Measurements from ENCODE around the gene CALD1.
A peak's percentile ranks its signal among the peaks of the same experiment; 100 is the strongest.

CALD1 gene

DNA sequence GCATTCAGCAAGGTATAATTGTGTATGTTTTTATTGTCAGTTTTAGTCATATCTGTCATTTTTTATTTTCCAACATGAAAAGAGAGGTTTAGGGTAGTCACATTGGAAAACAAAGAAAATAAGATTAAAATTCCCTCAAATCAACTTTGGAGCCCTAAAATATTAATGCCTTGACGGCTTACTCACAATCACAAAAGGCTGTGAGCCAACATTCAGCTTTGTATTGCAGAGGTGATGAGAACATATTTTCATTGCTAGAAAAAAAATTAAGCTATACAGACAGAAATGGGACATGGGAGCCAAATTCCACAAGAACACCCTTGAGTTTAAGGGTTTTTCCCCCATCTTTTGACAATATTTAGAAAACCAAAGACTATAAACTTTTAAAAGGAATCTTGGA lies 30.2 kb downstream of the CALD1 start:
- Histone ChIP-seq H3K27ac (ENCODE audit: low read length) (no peak overlapping the region), H3K27me3 (ENCODE audit: control insufficient read depth in 1 of 2, insufficient read depth in 2 of 2, low read length in 2 of 2) (no peaks in the 10 kb centered on the region), H3K36me3 (ENCODE audit: control insufficient read depth in 2 of 2, insufficient read depth in 2 of 2, low read length in 2 of 2) (peaks cover 12 to 17% of the 10 kb centered on the region in 2 donors), H3K9ac (ENCODE audit: low read length in 2 of 2) (no peak overlapping the region), H3K4me3 (ENCODE audit: low read length in 2 of 2) (no peak overlapping the region), H3K4me1 (ENCODE audit: control insufficient read depth, insufficient read depth, low read length) (peaks cover 43% of the 10 kb centered on the region), H3K9me3 (ENCODE audit: control insufficient read depth in 2 of 2, low read length in 2 of 2) (no peaks in the 10 kb centered on the region)

DNA sequence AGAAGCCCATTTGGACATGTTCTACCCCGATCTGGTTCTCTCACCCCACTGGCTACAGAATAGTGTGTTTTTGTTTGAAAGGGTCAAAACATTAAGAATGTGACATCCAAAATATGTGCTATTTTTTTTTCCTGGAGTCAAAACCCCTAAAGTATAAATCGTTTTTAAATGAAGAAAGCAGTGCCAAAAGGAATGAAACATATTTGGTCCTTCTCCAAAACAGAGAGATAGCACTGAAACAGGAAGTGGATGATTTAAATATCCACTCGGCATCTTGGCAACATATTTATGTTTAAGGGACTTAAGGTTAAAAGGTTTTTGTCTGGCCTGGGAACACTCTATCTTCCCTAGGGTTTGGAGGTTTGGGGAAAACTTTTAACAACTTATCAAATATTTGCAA lies 32.3 kb downstream of the CALD1 start:
- H3K4me3 ChIP-seq (ENCODE audit: low read length in 2 of 2): peak overlapping the region in 1 of 2 donors; percentile 1
- H3K4me1 ChIP-seq (ENCODE audit: control insufficient read depth, insufficient read depth, low read length): peaks cover 43% of the 10 kb centered on the region
- peak overlapping the region; percentile 56 for H3K27ac ChIP-seq (ENCODE audit: low read length)
- no peaks in the 10 kb centered on the region for H3K9me3 ChIP-seq (ENCODE audit: control insufficient read depth in 2 of 2, low read length in 2 of 2)
- H3K9ac ChIP-seq (ENCODE audit: low read length in 2 of 2): no peak overlapping the region
- H3K36me3 ChIP-seq (ENCODE audit: control insufficient read depth in 2 of 2, insufficient read depth in 2 of 2, low read length in 2 of 2): peaks cover 11 to 16% of the 10 kb centered on the region in 2 donors
- no peaks in the 10 kb centered on the region for H3K27me3 ChIP-seq (ENCODE audit: control insufficient read depth in 1 of 2, insufficient read depth in 2 of 2, low read length in 2 of 2)

DNA sequence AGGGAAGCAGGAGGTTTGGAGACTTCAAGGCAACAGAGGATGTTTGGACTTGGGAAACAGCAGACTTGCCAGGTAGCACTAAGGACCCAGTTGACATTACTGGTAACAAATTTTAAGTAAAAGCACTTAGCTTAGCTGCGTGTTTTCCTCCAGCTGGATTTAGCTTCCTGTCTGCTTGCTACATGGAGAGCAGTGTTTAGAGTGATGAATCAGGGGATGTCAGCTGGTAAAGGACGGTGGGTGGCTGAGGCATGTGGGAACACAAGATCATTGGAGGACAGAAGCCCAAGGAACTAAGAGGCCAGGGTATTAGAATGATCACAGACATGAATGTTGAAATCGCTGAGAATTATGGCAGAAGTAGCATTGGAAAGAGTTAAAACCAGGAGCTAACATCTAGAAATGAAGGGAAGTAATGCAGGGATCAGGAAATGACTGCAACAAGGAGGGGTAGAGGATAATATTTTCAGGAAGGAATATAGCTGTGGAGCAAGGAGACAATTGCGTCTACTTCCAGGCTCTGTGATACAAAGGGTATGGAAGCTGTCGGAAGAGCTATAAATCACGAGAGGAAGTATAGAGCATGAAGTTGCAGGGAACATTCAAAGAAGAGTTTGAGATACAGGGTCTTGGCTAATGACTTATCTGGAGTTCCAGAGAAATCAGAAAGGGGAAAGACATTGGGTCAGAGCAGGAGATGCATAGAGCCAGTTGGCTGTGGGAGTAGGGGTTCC lies 34.4 kb downstream of the CALD1 start:
- peaks cover 11 to 13% of the 10 kb centered on the region in 2 donors for H3K36me3 ChIP-seq (ENCODE audit: control insufficient read depth in 2 of 2, insufficient read depth in 2 of 2, low read length in 2 of 2)
- H3K4me1 ChIP-seq (ENCODE audit: control insufficient read depth, insufficient read depth, low read length): peaks cover 32% of the 10 kb centered on the region
- no peaks in the 10 kb centered on the region for H3K27me3 ChIP-seq (ENCODE audit: control insufficient read depth in 1 of 2, insufficient read depth in 2 of 2, low read length in 2 of 2)
- peak overlapping the region; percentile 58 for H3K27ac ChIP-seq (ENCODE audit: low read length)
- H3K4me3 ChIP-seq (ENCODE audit: low read length in 2 of 2): no peak overlapping the region
- no peaks in the 10 kb centered on the region for H3K9me3 ChIP-seq (ENCODE audit: control insufficient read depth in 2 of 2, low read length in 2 of 2)
- H3K9ac ChIP-seq (ENCODE audit: low read length in 2 of 2): no peak overlapping the region

DNA sequence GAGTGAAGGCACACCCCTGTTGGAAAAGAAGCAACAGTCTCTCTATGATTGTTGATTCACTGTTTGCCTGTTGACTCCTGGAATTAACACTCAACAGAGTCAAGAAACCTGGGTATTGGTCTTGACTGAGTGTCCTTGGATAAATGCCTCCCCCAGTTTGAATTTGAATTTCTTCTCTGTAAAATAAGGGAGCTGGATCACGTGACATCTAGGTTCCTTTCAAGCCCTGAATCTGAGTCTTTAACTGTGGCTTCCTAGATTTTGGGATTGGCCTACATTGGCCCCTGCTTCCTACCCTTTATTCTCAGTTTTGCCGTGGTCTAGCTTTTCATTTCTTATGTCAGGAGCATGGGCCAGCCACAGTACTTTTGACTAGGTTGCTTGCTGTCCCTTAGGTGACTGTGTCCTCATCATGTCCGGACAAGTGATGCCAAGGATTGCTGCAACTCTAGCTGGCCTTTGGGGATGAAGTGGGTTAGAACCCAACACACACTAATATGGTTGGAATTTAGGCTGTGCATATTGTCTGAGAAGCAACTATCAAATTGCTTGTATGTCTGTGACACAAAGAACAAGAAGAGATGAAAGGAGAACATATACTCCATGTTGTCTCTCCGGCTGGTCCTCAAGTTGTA lies 35.4 kb downstream of the CALD1 start:
- Histone ChIP-seq H3K36me3 (ENCODE audit: control insufficient read depth in 2 of 2, insufficient read depth in 2 of 2, low read length in 2 of 2) (peaks cover 13 to 18% of the 10 kb centered on the region in 2 donors), H3K4me1 (ENCODE audit: control insufficient read depth, insufficient read depth, low read length) (peaks cover 28% of the 10 kb centered on the region), H3K4me3 (ENCODE audit: low read length in 2 of 2) (no peak overlapping the region), H3K27me3 (ENCODE audit: control insufficient read depth in 1 of 2, insufficient read depth in 2 of 2, low read length in 2 of 2) (no peaks in the 10 kb centered on the region), H3K27ac (ENCODE audit: low read length) (peak overlapping the region; percentile 58), H3K9me3 (ENCODE audit: control insufficient read depth in 2 of 2, low read length in 2 of 2) (no peaks in the 10 kb centered on the region), H3K9ac (ENCODE audit: low read length in 2 of 2) (no peak overlapping the region)

DNA sequence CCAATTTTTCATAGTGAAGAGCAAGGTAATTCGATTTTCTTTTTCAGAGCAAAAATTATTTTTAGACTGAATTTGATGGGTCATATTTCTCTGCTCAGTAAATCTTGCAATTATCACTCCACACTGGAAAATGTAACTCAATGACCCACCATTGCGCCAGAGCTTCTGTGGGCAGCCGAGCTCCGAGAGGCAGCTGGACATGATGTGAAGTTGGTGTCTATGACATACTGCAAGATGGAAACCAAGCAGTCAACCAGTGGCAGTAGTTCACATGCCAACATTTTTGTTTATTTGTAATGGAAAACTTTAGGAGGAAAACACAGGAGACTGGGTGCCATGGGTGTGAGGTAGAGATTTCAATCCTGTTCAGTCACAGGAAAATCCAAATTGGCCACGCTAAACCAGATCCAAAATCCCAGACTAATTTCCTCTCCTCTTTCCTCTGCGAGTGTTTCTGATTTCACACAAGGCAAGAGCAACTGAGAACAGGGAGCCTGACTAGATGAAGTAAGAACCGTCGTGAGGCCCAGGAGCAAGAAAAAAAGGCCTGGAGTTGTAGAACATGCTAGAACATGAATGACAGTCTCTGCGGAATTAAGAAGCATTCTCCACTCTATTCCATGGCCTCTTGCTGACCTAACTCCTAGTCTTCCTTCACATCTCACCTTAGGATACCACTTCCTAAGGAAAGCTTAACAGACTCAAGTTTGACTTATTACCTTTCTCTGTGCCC lies 39.3 kb downstream of the CALD1 start:
- Histone ChIP-seq H3K36me3 (ENCODE audit: control insufficient read depth in 2 of 2, insufficient read depth in 2 of 2, low read length in 2 of 2) (peaks cover 8 to 16% of the 10 kb centered on the region in 2 donors), H3K4me1 (ENCODE audit: control insufficient read depth, insufficient read depth, low read length) (peaks cover 7% of the 10 kb centered on the region), H3K9ac (ENCODE audit: low read length in 2 of 2) (no peak overlapping the region), H3K27me3 (ENCODE audit: control insufficient read depth in 1 of 2, insufficient read depth in 2 of 2, low read length in 2 of 2) (no peaks in the 10 kb centered on the region), H3K9me3 (ENCODE audit: control insufficient read depth in 2 of 2, low read length in 2 of 2) (no peaks in the 10 kb centered on the region), H3K27ac (ENCODE audit: low read length) (peak overlapping the region; percentile 50), H3K4me3 (ENCODE audit: low read length in 2 of 2) (no peak overlapping the region)

DNA sequence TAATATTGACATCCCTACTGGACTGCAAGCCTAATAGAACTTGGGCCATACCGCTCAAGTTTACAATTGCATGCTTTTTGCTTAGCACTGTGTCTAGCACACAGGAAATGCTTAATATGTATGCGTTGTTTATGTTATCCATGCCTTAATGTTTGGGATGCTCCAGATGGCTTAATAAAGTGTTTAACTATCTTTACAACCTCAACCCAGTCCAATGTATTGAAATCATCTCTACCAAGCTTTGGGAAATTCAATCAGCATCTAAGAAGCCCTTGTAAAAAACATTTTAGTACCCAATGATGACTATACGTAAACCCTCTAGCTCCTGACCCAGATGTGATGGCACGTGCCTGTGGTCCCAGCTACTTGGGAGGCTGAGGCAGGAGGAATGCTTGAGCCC lies 40.0 kb downstream of the CALD1 start:
- Histone ChIP-seq H3K36me3 (ENCODE audit: control insufficient read depth in 2 of 2, insufficient read depth in 2 of 2, low read length in 2 of 2) (peaks cover 6 to 15% of the 10 kb centered on the region in 2 donors), H3K4me1 (ENCODE audit: control insufficient read depth, insufficient read depth, low read length) (peaks cover 10% of the 10 kb centered on the region), H3K9me3 (ENCODE audit: control insufficient read depth in 2 of 2, low read length in 2 of 2) (no peaks in the 10 kb centered on the region), H3K4me3 (ENCODE audit: low read length in 2 of 2) (no peak overlapping the region), H3K9ac (ENCODE audit: low read length in 2 of 2) (no peak overlapping the region), H3K27me3 (ENCODE audit: control insufficient read depth in 1 of 2, insufficient read depth in 2 of 2, low read length in 2 of 2) (no peaks in the 10 kb centered on the region), H3K27ac (ENCODE audit: low read length) (peak overlapping the region; percentile 50)

DNA sequence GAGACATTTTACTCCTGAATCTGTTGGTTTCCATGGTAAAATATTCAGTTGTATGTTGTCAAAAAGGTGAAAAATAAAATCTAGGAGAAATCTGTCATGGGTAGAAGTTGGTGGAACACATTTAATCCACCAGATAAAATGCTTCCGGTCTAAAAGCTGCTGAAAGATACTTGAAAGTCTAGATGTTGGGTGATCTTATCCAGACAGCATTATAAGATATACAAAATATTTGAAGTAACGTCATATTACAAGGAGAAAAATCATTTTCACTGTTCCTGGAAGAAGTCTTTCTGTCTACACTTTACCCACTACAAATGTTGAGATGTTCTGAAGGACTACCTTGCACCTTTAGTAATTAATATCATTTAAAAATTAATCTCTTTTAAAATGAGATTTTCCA lies 40.9 kb downstream of the CALD1 start:
- H3K27me3 ChIP-seq (ENCODE audit: control insufficient read depth in 1 of 2, insufficient read depth in 2 of 2, low read length in 2 of 2): no peaks in the 10 kb centered on the region
- peaks cover 10% of the 10 kb centered on the region for H3K4me1 ChIP-seq (ENCODE audit: control insufficient read depth, insufficient read depth, low read length)
- no peak overlapping the region for H3K4me3 ChIP-seq (ENCODE audit: low read length in 2 of 2)
- H3K36me3 ChIP-seq (ENCODE audit: control insufficient read depth in 2 of 2, insufficient read depth in 2 of 2, low read length in 2 of 2): peaks cover 0 to 15% of the 10 kb centered on the region in 2 donors
- H3K27ac ChIP-seq (ENCODE audit: low read length): peak overlapping the region; percentile 50
- H3K9me3 ChIP-seq (ENCODE audit: control insufficient read depth in 2 of 2, low read length in 2 of 2): no peaks in the 10 kb centered on the region
- H3K9ac ChIP-seq (ENCODE audit: low read length in 2 of 2): no peak overlapping the region

DNA sequence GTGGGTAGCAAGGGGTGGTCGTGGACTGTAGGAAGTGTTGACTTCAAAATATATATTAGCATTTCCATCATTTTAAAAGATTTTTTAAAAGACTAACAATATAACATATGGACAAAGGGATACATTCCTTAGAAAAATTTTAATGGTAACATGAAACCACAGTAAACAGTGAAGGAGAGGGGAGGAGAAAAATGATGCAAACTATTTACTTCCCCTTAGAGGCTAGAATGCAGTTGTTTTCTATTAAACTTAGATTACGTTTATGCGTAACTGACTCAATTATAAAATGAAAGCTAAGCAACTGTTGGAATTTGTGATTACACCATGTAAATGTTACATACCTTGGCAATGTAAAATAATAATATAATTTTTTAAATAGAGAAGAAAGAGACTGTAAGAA lies 41.3 kb downstream of the CALD1 start:
- Histone ChIP-seq H3K27ac (ENCODE audit: low read length) (peak overlapping the region; percentile 50), H3K4me1 (ENCODE audit: control insufficient read depth, insufficient read depth, low read length) (peaks cover 10% of the 10 kb centered on the region), H3K9ac (ENCODE audit: low read length in 2 of 2) (no peak overlapping the region), H3K4me3 (ENCODE audit: low read length in 2 of 2) (no peak overlapping the region), H3K9me3 (ENCODE audit: control insufficient read depth in 2 of 2, low read length in 2 of 2) (no peaks in the 10 kb centered on the region), H3K27me3 (ENCODE audit: control insufficient read depth in 1 of 2, insufficient read depth in 2 of 2, low read length in 2 of 2) (no peaks in the 10 kb centered on the region), H3K36me3 (ENCODE audit: control insufficient read depth in 2 of 2, insufficient read depth in 2 of 2, low read length in 2 of 2) (peaks cover 0 to 15% of the 10 kb centered on the region in 2 donors)

DNA sequence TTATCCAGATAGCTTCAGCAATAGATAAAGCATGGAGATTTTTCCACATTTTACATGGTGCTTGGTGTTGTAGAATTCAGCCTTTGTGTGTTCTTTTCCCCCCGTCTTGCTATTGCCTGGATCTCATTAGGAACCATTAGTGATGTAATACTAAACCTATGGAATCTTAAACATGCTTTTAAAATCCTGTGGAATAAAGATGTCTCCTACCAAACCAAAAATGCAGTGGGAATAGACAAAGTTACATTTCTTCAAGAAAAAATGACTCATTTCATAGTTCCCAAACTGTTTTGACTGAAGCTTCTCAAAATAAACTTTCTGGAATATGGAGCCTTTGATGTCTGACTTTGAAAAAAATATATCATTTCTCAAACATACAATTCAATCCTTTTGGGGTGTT lies 44.0 kb downstream of the CALD1 start:
- Histone ChIP-seq H3K9me3 (ENCODE audit: control insufficient read depth in 2 of 2, low read length in 2 of 2) (no peaks in the 10 kb centered on the region), H3K9ac (ENCODE audit: low read length in 2 of 2) (no peak overlapping the region), H3K27ac (ENCODE audit: low read length) (peak overlapping the region; percentile 66), H3K4me1 (ENCODE audit: control insufficient read depth, insufficient read depth, low read length) (peaks cover 18% of the 10 kb centered on the region), H3K4me3 (ENCODE audit: low read length in 2 of 2) (no peak overlapping the region), H3K27me3 (ENCODE audit: control insufficient read depth in 1 of 2, insufficient read depth in 2 of 2, low read length in 2 of 2) (no peaks in the 10 kb centered on the region), H3K36me3 (ENCODE audit: control insufficient read depth in 2 of 2, insufficient read depth in 2 of 2, low read length in 2 of 2) (peaks cover 0 to 15% of the 10 kb centered on the region in 2 donors)

DNA sequence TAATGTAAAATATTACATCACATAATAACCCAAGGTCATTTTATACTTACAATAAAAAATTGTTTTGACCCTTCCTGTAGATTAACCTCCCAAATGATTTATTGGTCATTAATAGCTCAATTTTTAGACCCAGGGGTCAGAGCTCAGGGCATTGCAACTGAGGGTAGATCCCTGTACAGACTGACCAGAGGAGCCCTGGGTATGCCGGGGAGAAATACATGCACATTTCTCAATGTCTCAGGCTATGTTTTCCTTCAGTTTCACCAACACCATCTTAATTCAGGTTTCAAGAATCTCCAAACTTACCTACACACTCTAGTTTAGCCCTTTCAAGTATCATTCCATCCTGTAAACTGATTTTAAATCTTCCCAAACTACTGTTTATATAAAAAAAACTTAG lies 46.2 kb downstream of the CALD1 start:
- Histone ChIP-seq H3K9me3 (ENCODE audit: control insufficient read depth in 2 of 2, low read length in 2 of 2) (no peaks in the 10 kb centered on the region), H3K4me1 (ENCODE audit: control insufficient read depth, insufficient read depth, low read length) (peaks cover 28% of the 10 kb centered on the region), H3K27me3 (ENCODE audit: control insufficient read depth in 1 of 2, insufficient read depth in 2 of 2, low read length in 2 of 2) (no peaks in the 10 kb centered on the region), H3K4me3 (ENCODE audit: low read length in 2 of 2) (peak overlapping the region in 1 of 2 donors; percentile 38), H3K9ac (ENCODE audit: low read length in 2 of 2) (peak overlapping the region in 1 of 2 donors; percentile 23), H3K36me3 (ENCODE audit: control insufficient read depth in 2 of 2, insufficient read depth in 2 of 2, low read length in 2 of 2) (peaks cover 0 to 8% of the 10 kb centered on the region in 2 donors), H3K27ac (ENCODE audit: low read length) (peak overlapping the region; percentile 87)

Data from stomach smooth muscle (tissue), 2 donors.